Prostate gland (tissue), 2 donors: ENCODE measurements around the gene TBC1D22A. TPM values are rescaled to one million over a fixed set of nuclear protein-coding genes. Genes with fewer than 3 reads are reported as not detected.
A peak's percentile ranks its signal among the peaks of the same experiment; 100 is the strongest.

Source experiments
- DNase-seq: peaks from one replicate; pipeline ENCODE4 v3.0.0-alpha.2; 2019; ENCODE audit warnings: low spot score
- H3K27ac ChIP-seq, 2 donors: fragments of 200-600 bp; sonication (generic); 2 replicates each; pipeline ENCODE4 v1.5.1; 2017 to 2019
- H3K27me3 ChIP-seq: fragments of 200-600 bp; sonication (generic); replicated peaks from 2 replicates; pipeline ENCODE4 v1.5.1; 2019; ENCODE audit not compliant: insufficient read depth
- H3K36me3 ChIP-seq, 2 donors: fragments of 200-600 bp; sonication (generic); 1 replicate in 1 of 2; 2 replicates in 1 of 2; pipeline versions ENCODE4 v1.5.1 to v1.8.1; 2017 to 2019
- H3K4me1 ChIP-seq: fragments of 200-600 bp; sonication (generic); replicated peaks from 2 replicates; pipeline ENCODE4 v1.5.1; 2019
- H3K4me3 ChIP-seq, 2 donors: fragments of 200-600 bp; sonication (generic); 2 replicates each; pipeline ENCODE4 v1.5.1; 2017 to 2019
- H3K9me3 ChIP-seq: fragments of 200-600 bp; sonication (generic); 2 replicates; pipeline ENCODE4 v1.5.1; 2017
- POLR2A ChIP-seq: fragments of 450-650 bp; IDR thresholded peaks from one replicate; pipeline ENCODE4 v1.6.1; 2016; ENCODE audit warnings: antibody characterized with exemption, mild to moderate bottlenecking
- POLR2AphosphoS5 ChIP-seq: sonication (generic); formaldehyde crosslinking; IDR thresholded peaks from one replicate; pipeline ENCODE4 v1.6.1; 2017; ENCODE audit warnings: antibody characterized with exemption
- WGBS: methylation state at CpG from one replicate; pipeline ENCODE4 v1.1.5; 2018; 5-methylcytosine and 5-hydroxymethylcytosine counted together
- intact Hi-C: fragments of 100-400 bp; cut with DNase I; formaldehyde crosslinking; loops from one replicate; pipeline ENCODE4 v1.14.2; 2022
- total RNA-seq, 2 donors: library from RNA; depleted of rRNA; stranded (reverse); fragments of >200 nt; gene quantifications; one replicate each; pipeline ENCODE4 v1.1.0, GENCODE V29; 2016
- TF ChIP-seq, protein P1 (sequence below), 4 experiments: fragments of 200-600 bp in 2 of 4; fragments of 450-650 bp in 2 of 4; sonication (generic) in 2 of 4; IDR thresholded peaks; 1 replicate in 3 of 4; 2 replicates in 1 of 4; pipeline ENCODE4 v1.5.1; 2016 to 2019; ENCODE audit warnings: antibody characterized with exemption in 4 of 4, mild to moderate bottlenecking in 2 of 4, moderate library complexity in 2 of 4

Gene TBC1D22A
- total RNA-seq, 2 donors from 2014 or later: 16.0 to 30.7 TPM

DNA sequence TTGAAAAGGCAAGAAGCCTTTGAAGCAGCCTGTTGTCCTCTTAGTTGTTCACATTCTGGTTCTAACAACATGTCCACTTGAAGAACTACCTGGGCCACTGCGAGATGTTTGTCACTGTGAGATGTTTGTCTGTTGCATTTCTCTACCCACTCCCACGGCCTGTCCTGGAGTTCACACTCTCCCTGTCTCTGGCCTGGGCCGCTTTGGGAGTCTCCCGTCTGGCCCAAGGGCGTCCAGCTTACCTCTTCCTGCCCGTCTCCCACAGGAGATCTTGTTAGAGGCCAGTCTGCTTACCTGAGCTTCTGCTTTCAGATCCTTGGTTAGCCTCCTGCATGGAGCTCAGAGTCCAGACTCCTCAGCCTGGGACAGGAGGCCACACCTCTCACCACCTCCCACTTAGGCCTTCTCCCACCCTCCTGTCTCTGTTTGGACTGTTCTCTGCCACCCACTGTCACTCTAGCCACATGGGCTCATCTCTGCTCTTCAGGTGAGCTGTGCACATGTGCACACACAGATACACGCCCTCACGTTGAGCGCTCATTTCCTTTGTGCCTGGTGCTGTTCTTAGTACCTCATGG is 66.0 kb downstream of the TBC1D22A start:
- TF ChIP-seq POLR2AphosphoS5: no peak
- no peak for TF ChIP-seq POLR2A
- TF ChIP-seq, protein P1, sequence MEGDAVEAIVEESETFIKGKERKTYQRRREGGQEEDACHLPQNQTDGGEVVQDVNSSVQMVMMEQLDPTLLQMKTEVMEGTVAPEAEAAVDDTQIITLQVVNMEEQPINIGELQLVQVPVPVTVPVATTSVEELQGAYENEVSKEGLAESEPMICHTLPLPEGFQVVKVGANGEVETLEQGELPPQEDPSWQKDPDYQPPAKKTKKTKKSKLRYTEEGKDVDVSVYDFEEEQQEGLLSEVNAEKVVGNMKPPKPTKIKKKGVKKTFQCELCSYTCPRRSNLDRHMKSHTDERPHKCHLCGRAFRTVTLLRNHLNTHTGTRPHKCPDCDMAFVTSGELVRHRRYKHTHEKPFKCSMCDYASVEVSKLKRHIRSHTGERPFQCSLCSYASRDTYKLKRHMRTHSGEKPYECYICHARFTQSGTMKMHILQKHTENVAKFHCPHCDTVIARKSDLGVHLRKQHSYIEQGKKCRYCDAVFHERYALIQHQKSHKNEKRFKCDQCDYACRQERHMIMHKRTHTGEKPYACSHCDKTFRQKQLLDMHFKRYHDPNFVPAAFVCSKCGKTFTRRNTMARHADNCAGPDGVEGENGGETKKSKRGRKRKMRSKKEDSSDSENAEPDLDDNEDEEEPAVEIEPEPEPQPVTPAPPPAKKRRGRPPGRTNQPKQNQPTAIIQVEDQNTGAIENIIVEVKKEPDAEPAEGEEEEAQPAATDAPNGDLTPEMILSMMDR (IDR thresholded peaks at IDR 0.05): no peak
- Histone ChIP-seq H3K27me3 (no peaks in the 10 kb centered on the region), H3K27ac (no peak overlapping the region), H3K4me3 (no peak overlapping the region), H3K9me3 (no peaks in the 10 kb centered on the region), H3K4me1 (no peaks in the 10 kb centered on the region), H3K36me3 (no peaks in the 10 kb centered on the region)
- DNase-seq: no peak
- intact Hi-C loops: no loop called here
- 94% methylated on average over 9 of the region's 9 CpGs for WGBS

DNA sequence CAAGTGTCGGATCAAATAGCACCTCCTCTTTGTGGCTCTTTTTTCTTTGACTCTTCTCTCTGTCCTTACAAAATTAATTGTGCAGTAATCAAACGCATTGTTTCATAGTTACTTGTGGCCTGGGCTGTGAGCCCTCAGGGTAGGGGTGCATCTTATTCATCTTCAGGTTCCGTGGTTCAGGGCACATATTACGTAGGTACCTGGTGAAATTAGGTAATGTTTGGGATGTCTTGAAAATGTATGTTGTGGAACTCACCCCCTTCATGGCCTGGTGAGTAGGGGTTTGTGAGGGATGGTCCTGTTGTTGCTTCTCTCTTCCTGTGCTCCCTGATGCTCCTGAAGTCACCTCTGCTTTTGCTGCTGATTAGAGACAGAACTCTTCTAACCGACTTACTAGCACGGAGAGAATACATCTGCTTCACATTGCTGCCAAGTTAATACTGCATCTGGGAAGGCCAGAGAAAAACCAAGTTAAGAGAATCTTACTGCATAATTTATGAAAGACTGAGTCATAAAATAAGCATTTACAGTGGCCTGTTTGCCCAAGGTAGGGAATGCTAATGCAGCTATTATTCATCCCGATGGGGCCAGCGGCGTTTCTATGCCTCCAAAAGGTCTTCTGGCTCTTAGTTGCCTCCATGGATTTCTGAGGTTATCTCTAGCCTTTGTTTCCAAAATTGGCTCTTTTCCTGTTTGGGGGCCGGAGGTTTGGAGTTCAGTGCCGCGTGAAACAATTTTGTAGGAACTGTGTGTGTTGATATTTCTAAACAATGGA is 66.9 kb downstream of the TBC1D22A start:
- intact Hi-C loops: no loop called here
- no peaks in the 10 kb centered on the region for H3K36me3 ChIP-seq
- H3K9me3 ChIP-seq: no peaks in the 10 kb centered on the region
- WGBS: 39% methylated on average over 12 of the region's 12 CpGs
- H3K27ac ChIP-seq: peak overlapping the region in 1 of 2 donors; percentile 8
- no peaks in the 10 kb centered on the region for H3K27me3 ChIP-seq
- no peak for TF ChIP-seq POLR2AphosphoS5
- H3K4me1 ChIP-seq: no peaks in the 10 kb centered on the region
- DNase-seq: no peak
- H3K4me3 ChIP-seq: no peak overlapping the region

DNA sequence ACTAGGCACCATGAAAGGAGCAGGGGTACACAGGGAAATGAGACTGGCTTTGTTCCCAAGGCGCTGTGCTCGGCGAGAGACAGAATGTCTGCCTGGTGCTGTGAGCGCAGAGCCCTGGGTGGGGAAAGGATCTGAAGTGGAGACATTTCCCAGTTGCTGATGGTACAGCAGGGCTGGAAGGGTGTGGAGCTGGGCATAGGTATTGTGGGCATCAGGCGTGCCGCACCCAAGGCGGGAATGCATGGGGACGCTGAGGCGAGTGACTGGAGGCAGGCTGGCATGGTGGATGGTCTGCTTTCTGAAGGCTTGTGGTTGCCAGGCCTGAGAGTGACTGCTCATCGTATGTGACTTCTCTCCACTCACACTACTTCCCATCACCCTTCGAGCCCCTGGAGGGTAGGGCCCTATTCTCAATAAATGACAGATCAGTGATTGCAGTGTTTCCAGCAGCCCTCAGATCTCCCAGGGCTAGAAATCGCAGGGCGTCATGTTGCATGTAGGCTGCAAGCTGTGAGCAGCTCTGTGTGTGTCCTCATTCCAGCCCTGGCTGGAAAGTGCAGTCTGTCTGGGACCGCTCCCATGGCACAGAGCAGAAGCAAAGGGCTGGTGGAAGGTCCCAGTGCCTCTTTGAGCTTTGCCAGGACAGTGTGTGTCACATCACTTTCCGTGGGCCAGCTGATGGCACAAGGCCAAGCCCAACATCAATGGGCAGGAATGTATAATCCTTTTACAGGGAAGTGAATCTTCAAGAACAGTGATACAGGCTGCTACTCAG is 67.7 kb downstream of the TBC1D22A start:
- WGBS: 56% methylated on average over 15 of the region's 15 CpGs
- Histone ChIP-seq H3K27me3 (no peaks in the 10 kb centered on the region), H3K4me1 (no peaks in the 10 kb centered on the region), H3K4me3 (no peak overlapping the region), H3K36me3 (no peaks in the 10 kb centered on the region), H3K9me3 (no peaks in the 10 kb centered on the region), H3K27ac (peak overlapping the region in 1 of 2 donors; percentile 8)
- TF ChIP-seq POLR2A (no peak), POLR2AphosphoS5 (no peak)
- TF ChIP-seq, protein P1 (IDR thresholded peaks at IDR 0.05): no peak
- DNase-seq: peak; percentile 32
- intact Hi-C loops: no loop called here

DNA sequence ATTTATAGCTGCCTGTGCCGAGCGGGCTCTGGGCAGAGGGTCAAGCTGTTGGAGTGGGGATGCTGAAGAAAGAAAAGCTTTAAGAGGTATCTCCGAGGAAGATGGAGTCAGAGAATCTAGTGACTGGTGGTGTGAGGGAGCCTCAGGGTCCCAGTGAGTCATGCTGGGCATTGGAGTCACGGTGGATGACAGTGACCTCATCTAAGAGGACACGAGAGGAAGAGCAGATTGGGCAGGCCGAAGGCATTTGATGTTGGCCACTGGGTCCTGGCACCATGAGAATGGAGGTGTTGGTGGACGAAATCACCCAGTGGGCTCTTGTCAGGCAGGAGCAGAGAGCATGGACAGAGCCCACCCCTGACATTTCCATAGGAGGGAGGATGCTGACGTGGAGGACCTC is 68.4 kb downstream of the TBC1D22A start:
- Histone ChIP-seq H3K9me3 (no peaks in the 10 kb centered on the region), H3K4me1 (no peaks in the 10 kb centered on the region), H3K4me3 (no peak overlapping the region), H3K36me3 (no peaks in the 10 kb centered on the region), H3K27me3 (no peaks in the 10 kb centered on the region), H3K27ac (no peak overlapping the region)
- TF ChIP-seq, protein P1 (IDR thresholded peaks at IDR 0.05): no peak
- no peak for TF ChIP-seq POLR2AphosphoS5
- no peak for TF ChIP-seq POLR2A
- no peak for DNase-seq
- 81% methylated on average over 8 of the region's 8 CpGs for WGBS
- intact Hi-C loops: no loop called here

DNA sequence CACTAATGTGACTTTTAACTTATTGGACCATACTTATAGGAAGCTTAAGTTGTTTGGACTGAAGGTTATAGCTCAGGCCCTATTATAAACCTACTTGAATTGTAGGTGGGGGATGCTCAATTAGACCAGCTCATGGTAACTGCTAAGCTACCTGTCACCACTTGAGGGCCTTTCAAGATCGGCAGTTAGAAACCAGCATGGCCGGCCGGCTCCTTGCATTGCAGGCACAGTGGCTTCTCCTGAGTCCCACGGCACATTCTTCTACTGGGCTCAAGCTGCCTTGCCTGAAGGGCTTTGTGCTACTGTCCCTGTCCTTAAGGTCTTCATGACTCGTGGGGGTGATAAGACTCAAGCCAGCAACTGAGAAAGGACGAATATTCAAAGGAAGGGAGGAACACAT is 70.8 kb downstream of the TBC1D22A start:
- no peak for DNase-seq
- no peak overlapping the region for H3K4me3 ChIP-seq
- H3K27me3 ChIP-seq: no peaks in the 10 kb centered on the region
- TF ChIP-seq, protein P1 (IDR thresholded peaks at IDR 0.05): peak in 1 of 4 experiments; percentile 11
- no peak for TF ChIP-seq POLR2AphosphoS5
- 83% methylated on average over 6 of the region's 6 CpGs for WGBS
- intact Hi-C loops: no loop called here
- H3K27ac ChIP-seq: no peak overlapping the region
- no peaks in the 10 kb centered on the region for H3K36me3 ChIP-seq
- H3K9me3 ChIP-seq: no peaks in the 10 kb centered on the region
- H3K4me1 ChIP-seq: no peaks in the 10 kb centered on the region
